Inflammatory macrophage treated with lipopolysaccharide for 4 hours (primary cell): Measurements from ENCODE around the gene CAMTA1.

ENCODE experiments used
- DNase-seq: peaks from one replicate; pipeline ENCODE4 v3.0.0-alpha.2; 2020

CAMTA1 gene

GRCh38 chr1:7554385-7555235 is 769.4 kb downstream of the CAMTA1 start:
- DNase-seq, result no peak

- DNase-seq, result no peak
Observed at GRCh38 chr1:7555391-7556185, 770.3 kb downstream of the CAMTA1 start.

- DNase-seq, result no peak
Observed at GRCh38 chr1:7557301-7557891, 772.1 kb downstream of the CAMTA1 start.

- no peak for DNase-seq
Observed at GRCh38 chr1:7558041-7558461, 772.8 kb downstream of the CAMTA1 start.

- no peak for DNase-seq
Observed at GRCh38 chr1:7558481-7558880, 773.2 kb downstream of the CAMTA1 start.

GRCh38 chr1:7558921-7559869 is 773.9 kb downstream of the CAMTA1 start:
- no peak for DNase-seq

GRCh38 chr1:7560128-7560527 is 774.9 kb downstream of the CAMTA1 start:
- DNase-seq, result no peak

- no peak for DNase-seq
Observed at GRCh38 chr1:7560601-7561181, 775.4 kb downstream of the CAMTA1 start.

- DNase-seq, result peak; percentile 3
Observed at GRCh38 chr1:7561331-7561921, 776.2 kb downstream of the CAMTA1 start.

- no peak for DNase-seq
Observed at GRCh38 chr1:7561936-7562728, 776.9 kb downstream of the CAMTA1 start.

GRCh38 chr1:7562729-7563605 is 777.7 kb downstream of the CAMTA1 start:
- DNase-seq, result no peak

- DNase-seq, result no peak
Observed at GRCh38 chr1:7564137-7564536, 778.9 kb downstream of the CAMTA1 start.

- no peak for DNase-seq
Observed at GRCh38 chr1:7565099-7565750, 780.0 kb downstream of the CAMTA1 start.

GRCh38 chr1:7566417-7567375 is 781.4 kb downstream of the CAMTA1 start:
- DNase-seq, result no peak

- DNase-seq, result no peak
Observed at GRCh38 chr1:7567376-7567775, 782.1 kb downstream of the CAMTA1 start.

GRCh38 chr1:7568053-7568452 is 782.8 kb downstream of the CAMTA1 start:
- no peak for DNase-seq

GRCh38 chr1:7568901-7569524 is 783.8 kb downstream of the CAMTA1 start:
- DNase-seq, result no peak
